NT2/D1 (cell line): ENCODE data around the gene ACBD7.

Source experiments
- SUZ12 ChIP-seq: IDR thresholded peaks from 2 replicates; pipeline ENCODE4 v1.6.1; 2011; ENCODE audit not compliant: insufficient read length, insufficient read depth; ENCODE audit errors: extremely low read depth
- YY1 ChIP-seq: IDR thresholded peaks from 2 replicates; pipeline ENCODE4 v1.6.1; 2011; ENCODE audit not compliant: insufficient read length, insufficient read depth
- ZNF274 ChIP-seq: IDR thresholded peaks from 2 replicates; pipeline ENCODE4 v1.6.1; 2011; ENCODE audit warnings: mild to moderate bottlenecking, low read depth, low read length

DNA sequence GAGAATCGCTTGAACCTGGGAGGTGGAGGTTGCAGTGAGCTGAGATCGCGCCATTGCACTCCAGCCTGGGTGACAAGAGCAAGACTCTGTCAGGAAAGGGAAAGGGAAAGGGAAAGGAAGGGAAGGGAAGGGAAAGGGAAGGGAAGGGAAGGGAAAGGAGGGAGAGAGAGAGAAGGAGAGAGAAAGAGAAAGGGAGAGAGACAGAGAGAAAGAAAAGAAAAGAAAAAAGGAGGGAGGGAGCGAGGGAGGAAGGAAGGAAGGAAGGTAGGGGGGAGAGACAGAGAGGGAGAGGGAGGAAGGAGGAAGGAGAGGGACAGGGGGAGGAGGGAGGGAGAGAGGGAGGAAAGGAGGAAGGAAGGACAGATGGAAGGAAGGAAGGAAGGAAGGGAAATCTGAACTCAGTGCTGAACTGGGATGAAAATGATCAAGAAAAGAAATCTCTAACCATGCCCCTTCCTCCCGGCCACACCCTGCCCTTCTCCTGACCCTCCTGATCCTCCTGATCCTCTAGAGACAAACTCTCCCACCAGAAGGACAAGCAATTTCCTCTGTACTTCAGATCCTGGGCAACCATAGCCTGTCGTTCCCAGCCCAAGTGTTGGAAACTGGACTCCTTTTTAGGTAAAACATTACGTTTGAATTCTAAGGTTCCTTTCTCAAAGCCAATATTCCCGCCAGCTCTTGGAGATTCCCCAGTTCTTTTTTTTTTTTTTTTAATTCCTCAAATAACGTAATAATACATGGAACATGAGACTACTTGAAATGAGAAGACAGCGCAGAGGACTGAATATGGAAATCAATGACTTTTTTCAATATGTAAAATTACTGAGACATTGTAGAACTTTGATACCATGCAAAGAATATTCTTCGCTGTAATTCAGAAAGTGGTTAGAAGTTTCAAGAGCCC is 47.8 kb upstream of the ACBD7 start:
- TF ChIP-seq YY1: no peak
- TF ChIP-seq ZNF274: no peak
- TF ChIP-seq SUZ12: no peak
